Myometrial cell (primary cell): ENCODE data around the gene NME1. TPM values are rescaled to one million over a fixed set of nuclear protein-coding genes. Genes with fewer than 3 reads are reported as not detected.

ENCODE experiments used
- total RNA-seq: library from RNA; depleted of rRNA; stranded (reverse); fragments of >200 nt; gene quantifications from 2 replicates; pipeline ENCODE4 v1.2.3, GENCODE V29; 2015

Gene NME1
- 304 and 340 TPM in 2 replicates for total RNA-seq

DNA sequence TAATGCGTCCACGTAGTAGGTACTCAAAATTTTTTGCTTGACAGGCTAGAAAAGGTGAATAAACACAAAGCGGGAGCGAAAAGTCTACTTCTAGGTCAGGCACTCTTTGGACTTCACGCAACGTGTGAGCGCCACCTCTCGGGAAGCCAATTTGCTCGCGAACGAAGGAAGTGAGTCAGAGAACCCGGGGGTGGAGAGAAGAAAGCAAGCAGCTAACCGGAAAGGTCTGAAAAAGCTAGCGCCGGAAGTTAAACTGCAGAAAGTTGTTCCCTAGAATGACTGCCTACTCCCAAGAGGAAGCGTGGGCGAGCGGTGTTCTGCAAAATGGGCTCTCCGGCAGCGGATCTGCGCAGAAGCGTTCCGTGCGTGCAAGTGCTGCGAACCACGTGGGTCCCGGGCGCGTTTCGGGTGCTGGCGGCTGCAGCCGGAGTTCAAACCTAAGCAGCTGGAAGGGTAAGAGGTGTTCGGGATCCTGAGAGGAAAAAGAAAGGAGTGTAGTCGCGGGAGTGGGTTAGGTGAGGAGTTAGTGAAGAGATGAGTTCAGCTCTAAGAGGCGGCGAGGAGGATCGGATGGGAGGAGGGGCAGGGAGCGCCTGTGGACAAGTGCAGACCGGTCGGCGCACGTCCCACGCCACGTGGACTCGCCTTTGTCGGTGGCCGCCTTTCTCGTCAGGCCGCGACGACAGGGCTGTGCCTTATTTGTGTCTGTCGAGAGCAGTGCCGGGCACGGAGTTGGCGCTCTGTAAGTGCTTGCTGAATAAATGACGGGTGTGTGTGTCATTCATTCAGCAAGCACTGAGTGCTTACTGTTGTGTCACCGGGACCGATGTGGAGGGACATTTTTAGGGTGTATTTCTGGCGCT lies at the start of gene NME1:
TSS of gene NME1 (plus strand) at position 350 of the 863 bp plus-strand sequence. CDS start 2,096 bp downstream, outside the sequence.

DNA sequence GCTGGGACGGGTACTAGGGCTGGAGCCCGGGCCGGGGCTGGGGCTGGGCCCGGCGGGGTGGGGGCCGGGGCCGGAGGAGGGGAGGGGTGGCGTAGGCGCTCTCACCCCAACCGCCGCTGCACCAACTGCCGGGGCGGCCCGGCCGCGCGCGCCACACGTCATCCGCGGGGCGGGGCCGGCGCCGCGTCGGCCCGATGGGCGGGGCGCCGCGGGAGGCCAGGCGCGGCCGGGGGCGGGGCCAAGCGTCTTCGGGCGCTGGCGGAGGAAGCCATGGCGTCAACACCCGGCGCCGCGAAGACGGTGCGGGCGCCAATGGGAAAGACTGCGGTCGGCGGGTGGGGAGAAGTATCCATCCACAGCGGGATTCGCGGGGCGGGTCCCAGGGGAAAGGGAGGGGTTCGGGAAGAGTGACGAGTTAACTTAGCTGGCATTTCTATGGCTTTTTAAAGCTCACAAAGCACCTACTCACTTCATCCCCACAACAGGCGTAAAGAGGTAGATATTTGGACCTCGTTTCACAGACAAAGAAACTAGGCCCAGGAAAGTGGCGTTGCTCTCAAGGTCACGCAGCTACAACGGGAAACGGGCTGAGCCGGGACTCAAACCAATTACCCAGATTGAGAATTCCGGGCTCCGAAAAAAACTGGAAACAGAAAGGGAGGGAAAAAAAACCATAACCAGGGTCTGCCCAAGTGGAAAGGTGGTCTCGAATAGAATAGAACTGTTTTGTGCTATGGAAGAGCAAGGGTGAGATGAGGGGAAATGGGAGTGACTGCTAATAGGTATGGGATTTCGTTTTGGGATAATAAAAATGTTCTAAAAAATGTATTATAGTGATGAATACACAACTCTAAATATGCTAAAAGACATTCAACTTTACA lies 32.4 kb upstream of the NME1 start, which contains the start of gene SPAG9:
TSS of gene SPAG9 (minus strand) at position 130 of the 881 bp plus-strand sequence. CDS start 212 bp downstream, outside the sequence.

DNA sequence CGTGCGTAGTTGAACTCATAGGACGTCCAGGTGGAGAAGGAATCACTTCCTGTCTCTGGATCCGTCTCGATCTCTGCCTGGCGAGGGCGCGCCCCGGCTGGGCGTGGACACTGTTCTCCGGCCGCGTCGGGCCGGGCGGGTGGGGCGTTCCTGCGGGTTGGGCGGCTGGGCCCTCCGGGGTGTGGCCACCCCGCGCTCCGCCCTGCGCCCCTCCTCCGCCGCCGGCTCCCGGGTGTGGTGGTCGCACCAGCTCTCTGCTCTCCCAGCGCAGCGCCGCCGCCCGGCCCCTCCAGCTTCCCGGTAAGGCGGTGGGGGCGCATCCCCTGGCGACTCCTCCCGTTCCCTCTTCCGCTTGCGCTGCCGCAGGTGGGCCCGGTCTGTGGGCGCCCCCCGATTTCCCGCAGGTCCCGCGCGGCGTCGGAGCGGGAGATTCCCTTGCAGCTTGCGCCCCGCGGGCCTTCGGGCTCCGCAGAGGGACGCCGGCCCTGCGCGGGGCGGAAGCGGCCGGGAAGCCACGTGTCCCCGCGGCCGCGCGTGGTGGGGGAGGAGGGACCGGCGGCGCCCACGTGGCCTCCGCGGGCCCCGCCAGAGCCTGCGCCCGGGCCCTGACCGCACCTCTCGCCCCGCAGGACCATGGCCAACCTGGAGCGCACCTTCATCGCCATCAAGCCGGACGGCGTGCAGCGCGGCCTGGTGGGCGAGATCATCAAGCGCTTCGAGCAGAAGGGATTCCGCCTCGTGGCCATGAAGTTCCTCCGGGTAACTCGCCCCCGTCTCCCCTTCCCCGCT lies 13.0 kb downstream of the NME1 start, which contains the start of gene NME2:
TSS of gene NME2 (plus strand) at position 214 of the 789 bp plus-strand sequence. CDS start at position 634, 420 bp downstream.

Other genes starting within 250 kb of the NME1 start
- gene SPAG9, start 32.7 kb upstream of the NME1 start, total RNA-seq: 33.4 and 53.2 TPM in 2 replicates
- gene NME2, start 12.9 kb downstream of the NME1 start, total RNA-seq: 885 and 994 TPM in 2 replicates
- 2.7 and 4.6 TPM in 2 replicates for gene MBTD1, start 106.5 kb downstream of the NME1 start, total RNA-seq
- 29.1 and 46.1 TPM in 2 replicates for gene UTP18, start 107.0 kb downstream of the NME1 start, total RNA-seq